ENCODE data around the gene MID1. TPM values are rescaled to one million over a fixed set of nuclear protein-coding genes. Genes with fewer than 3 reads are reported as not detected.
A peak's percentile ranks its signal among the peaks of the same experiment; 100 is the strongest.

Gene MID1
- 0.72 and 1.00 TPM in 2 replicates for total RNA-seq (2011; cell fraction: chromatin; rRNA removed; ENCODE audit: low replicate concordance)
- 0.53 and 0.67 TPM in 2 replicates for total RNA-seq (2011; cell fraction: nucleolus; rRNA removed)
- 0.59 and 1.1 TPM in 2 replicates for total RNA-seq (2011; cell fraction: nucleoplasm; rRNA removed)
- total RNA-seq (2014; rRNA removed) (0.09 and 0.29 TPM in 2 replicates), total RNA-seq (2014; rRNA removed; fragmentation: Illumina TruSeq; extraction: Trizol) (0.29 and 0.33 TPM in 2 replicates), total RNA-seq (2015; rRNA removed; fragmentation: Illumina TruSeq; extraction: Trizol) (0.49 and 0.54 TPM in 2 replicates), total RNA-seq (2021) (0.51 and 0.60 TPM in 2 replicates), polyA plus RNA-seq (2011; rRNA removed) (0.45 and 0.54 TPM in 2 replicates), polyA plus RNA-seq (2014; fragmentation: Illumina TruSeq; extraction: Trizol) (0.54 and 0.58 TPM in 2 replicates), polyA plus RNA-seq (2014; fragmentation: Nextera tagmentation; extraction: Ambion mirVana) (under 1 TPM; 0.07 to 0.28 TPM), polyA plus RNA-seq (2014; rRNA removed) (0.13 and 0.17 TPM in 2 replicates), polyA minus RNA-seq (2011; rRNA and poly(A)+ RNA removed) (1.2 and 2.2 TPM in 2 replicates), Bru-seq, nascent RNA (percentile 35 among the genes with signal in this experiment), BruChase-seq, experiment 1, labeled RNA remaining after a 2-hour chase (percentile 33 among the genes with signal in this experiment), BruChase-seq, experiment 2, labeled RNA remaining after a 6-hour chase (percentile 36 among the genes with signal in this experiment)
- polyA plus RNA-seq (2011; cell fraction: cytosol; rRNA removed), result 0.46 and 0.64 TPM in 2 replicates
- polyA plus RNA-seq (2011; cell fraction: nucleus; rRNA removed), result 1.1 and 1.8 TPM in 2 replicates
- 0.38 and 0.48 TPM in 2 replicates for polyA plus RNA-seq (2012)
- polyA minus RNA-seq (2011; cell fraction: cytosol; rRNA and poly(A)+ RNA removed), result 0.64 and 0.67 TPM in 2 replicates
- polyA minus RNA-seq (2011; cell fraction: nucleus; rRNA and poly(A)+ RNA removed), result 0.94 and 1.6 TPM in 2 replicates
- long read RNA-seq, experiment 1, result 0 reads
- long read RNA-seq, experiment 2, result 0 reads
- long read RNA-seq, experiment 3, result 0 reads

GRCh38 chrX:10620121-10620699, at the start of gene MID1:
TSS of gene MID1 (minus strand) at chrX:10620585. CDS start at chrX:10567547, 53,038 bp downstream.
- Histone ChIP-seq H4K20me1 (replicated peaks; ENCODE audit: control insufficient read depth, insufficient read depth, low read length) (no peaks in the 10 kb centered on the region), H3K36me3 (ENCODE audit: control insufficient read depth, insufficient read depth, low read length) (no peaks in the 10 kb centered on the region), H3K27me3 (ENCODE audit: control insufficient read depth in 2 of 2, insufficient read depth in 2 of 2, low read length in 2 of 2) (peaks cover 4 to 16% of the 10 kb centered on the region in 2 experiments), H2AFZ (ENCODE audit: low read depth, low read length) (no peak within 1 kb of the TSS), H3K27ac (ENCODE audit: extremely low read depth, low read depth, low read length) (no peak within 1 kb of the TSS), H3K9me3 (replicated peaks; ENCODE audit: control insufficient read depth, insufficient read depth, low read depth, low read length) (no peaks in the 10 kb centered on the region), H3K4me3 (no peak within 1 kb of the TSS), H3K9ac (ENCODE audit: insufficient read depth in 1 of 2, low read depth in 2 of 2, low read length in 2 of 2) (no peak within 1 kb of the TSS), H3K4me2 (ENCODE audit: insufficient read depth, low read length) (no peak within 1 kb of the TSS), H3K9me1 (ENCODE audit: control insufficient read depth, insufficient read depth, low read length) (no peaks in the 10 kb centered on the region), H3K79me2 (ENCODE audit: control insufficient read depth, insufficient read depth, low read length) (no peaks in the 10 kb centered on the region), H3K4me1 (replicated peaks in 1 of 2; ENCODE audit: control insufficient read depth in 2 of 2, insufficient read depth in 2 of 2, low read length in 2 of 2) (peaks cover 0 to 5% of the 10 kb centered on the region in 2 experiments; a peak in 2 of 5 replicates)
- intact Hi-C loops (cut with micrococcal nuclease), result no loop called here
- DNase-seq (ENCODE audit: extremely low read depth in 1 of 4, low spot score in 3 of 4) (peak in 1 of 4 experiments; percentile 5), ATAC-seq (no peak), FAIRE-seq (no peak)
- POLR2A ChIA-PET, result interaction anchor here (0.5 kb wide), 1 partner anchor 65 kb away, joined by 3 read pairs; no protein-coding TSS in a partner anchor
- 10% methylated on average over 36 of the region's 46 CpGs for WGBS (ENCODE audit: insufficient coverage, low coverage, missing lambda C conversion rate)
- in situ Hi-C loops (cut with MboI), result no loop called here
- BruUV-seq (replicated peaks), result no TSS peak
- TF ChIP-seq TCF15 (CRISPR knock-in tag; IDR thresholded peaks at IDR 0.05), result no peak
- TF ChIP-seq ZNF133 (CRISPR knock-in tag; IDR thresholded peaks at IDR 0.05), result no peak
- TF ChIP-seq TAL1 (IDR thresholded peaks at IDR 0.05), result no peak
- no peak for TF ChIP-seq HNRNPLL (IDR thresholded peaks at IDR 0.05; ENCODE audit: low read depth, low read length, poor library complexity, severe bottlenecking)
- no peak for TF ChIP-seq ZC3H8 (IDR thresholded peaks at IDR 0.05)
- TF ChIP-seq TFAM (CRISPR knock-in tag; conservative IDR thresholded peaks at IDR 0.05), result no peak
- no peak for TF ChIP-seq MEF2D (tag; conservative IDR thresholded peaks at IDR 0.05; ENCODE audit: low read depth)
- TF ChIP-seq ZNF347 (CRISPR knock-in tag; IDR thresholded peaks at IDR 0.05; ENCODE audit: low read depth), result no peak
- no peak for TF ChIP-seq ZBTB5 (IDR thresholded peaks at IDR 0.05)
- TF ChIP-seq ZNF778 (CRISPR knock-in tag; IDR thresholded peaks at IDR 0.05), result no peak
- CTCF ChIA-PET (ENCODE audit: low intra/inter-chr PET ratio), result no interaction called here
